EH (cell line): ENCODE measurements around the gene ECI1.

Source experiments
- DNase-seq: peaks from one replicate; pipeline ENCODE4 v3.0.0-alpha.2; 2015; ENCODE audit warnings: low read depth

Gene ECI1, protein sequence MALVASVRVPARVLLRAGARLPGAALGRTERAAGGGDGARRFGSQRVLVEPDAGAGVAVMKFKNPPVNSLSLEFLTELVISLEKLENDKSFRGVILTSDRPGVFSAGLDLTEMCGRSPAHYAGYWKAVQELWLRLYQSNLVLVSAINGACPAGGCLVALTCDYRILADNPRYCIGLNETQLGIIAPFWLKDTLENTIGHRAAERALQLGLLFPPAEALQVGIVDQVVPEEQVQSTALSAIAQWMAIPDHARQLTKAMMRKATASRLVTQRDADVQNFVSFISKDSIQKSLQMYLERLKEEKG

DNA sequence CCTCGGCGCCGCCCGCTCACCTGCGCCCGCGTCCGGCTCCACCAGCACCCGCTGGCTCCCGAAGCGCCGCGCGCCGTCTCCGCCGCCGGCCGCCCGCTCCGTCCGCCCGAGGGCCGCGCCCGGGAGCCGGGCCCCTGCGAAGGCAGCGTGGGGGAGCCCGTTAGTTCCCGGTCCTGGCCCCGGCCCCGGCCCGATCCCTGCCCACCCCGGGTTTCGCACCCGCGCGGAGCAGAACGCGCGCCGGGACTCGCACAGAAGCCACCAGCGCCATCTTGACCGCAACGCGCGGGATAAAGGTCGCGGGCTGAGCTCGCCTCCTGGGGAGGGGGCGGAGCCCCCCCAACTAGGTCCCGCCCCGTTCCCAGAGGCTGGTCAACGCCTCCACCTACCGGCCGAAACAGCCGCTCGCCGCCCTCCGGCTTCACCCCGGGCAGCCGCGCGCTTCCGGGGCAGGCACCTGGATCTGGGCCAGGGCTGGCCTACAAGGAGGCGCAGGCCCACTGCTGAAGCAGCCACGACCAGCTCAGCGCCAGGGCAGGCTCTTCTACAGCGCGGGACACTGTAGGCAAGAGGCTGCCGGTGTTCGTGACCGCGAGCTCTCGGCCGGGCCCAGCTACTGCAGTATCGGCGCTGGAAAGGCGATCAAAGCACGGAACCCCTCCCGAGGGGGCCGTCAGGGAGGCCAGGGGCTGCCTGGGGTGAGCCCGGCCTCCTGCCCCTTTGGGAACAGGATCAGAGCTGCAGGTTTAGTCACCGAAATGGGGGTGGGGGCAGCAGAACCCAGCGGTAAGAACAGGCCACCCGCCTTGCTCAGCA lies at the start of gene ECI1:
TSS of gene ECI1 (minus strand) at position 292 of the 816 bp plus-strand sequence. CDS start at position 271, 21 bp downstream.
- peak; percentile 97 for DNase-seq

DNA sequence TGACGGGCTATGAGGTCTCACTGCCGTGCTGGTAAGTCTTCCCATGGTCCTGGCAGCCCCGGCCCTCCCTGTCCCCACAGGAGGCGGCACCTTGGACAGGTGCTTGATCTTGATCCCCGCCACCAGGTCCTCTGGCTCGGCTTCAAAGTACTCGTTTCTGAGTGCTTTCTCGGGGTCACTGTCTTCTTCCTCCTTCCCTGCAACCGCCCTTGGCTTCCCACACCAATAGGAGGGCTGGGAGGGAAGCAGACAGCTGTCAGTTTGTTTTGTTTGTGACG lies 48.5 kb upstream of the ECI1 start:
- no peak for DNase-seq

DNA sequence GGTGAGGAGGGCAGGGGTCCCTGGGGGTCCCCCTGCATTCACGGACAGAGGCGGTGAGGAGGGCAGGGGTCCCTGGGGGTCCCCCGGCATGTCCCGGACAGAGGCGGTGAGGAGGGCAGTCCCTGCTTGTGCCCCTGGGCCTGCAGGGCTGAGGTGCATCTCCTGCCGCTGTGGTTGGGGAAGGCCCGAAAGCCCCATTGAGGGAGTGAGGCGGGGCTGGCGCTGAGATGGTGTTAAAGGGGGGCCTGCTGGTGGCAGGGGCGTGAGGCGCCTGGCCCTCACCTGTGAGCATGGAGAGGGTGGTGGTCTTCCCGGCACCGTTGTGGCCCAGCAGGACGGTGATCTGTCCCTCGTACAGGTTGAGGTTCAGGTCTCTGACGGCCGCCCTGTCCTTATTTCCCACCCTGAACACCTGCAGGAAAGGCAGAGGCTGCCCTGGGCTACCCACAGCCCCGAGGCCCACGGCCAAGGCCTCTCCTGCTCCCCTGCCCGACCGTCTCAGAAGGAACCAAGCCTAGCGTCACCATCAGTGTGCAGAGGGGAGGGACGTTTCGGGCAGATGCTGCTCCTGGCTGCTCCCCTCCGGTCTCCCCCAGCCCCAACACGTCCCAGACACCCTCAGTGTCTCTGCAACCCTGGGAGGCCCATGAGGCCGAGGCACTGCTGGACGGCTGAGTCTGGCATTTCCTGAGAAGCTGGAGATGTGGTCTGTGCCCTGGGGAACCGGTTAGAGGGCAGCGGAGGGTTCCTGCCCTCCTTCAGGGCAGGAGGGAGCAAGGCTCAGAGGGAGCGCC lies 47.9 kb upstream of the ECI1 start:
- DNase-seq, result no peak

DNA sequence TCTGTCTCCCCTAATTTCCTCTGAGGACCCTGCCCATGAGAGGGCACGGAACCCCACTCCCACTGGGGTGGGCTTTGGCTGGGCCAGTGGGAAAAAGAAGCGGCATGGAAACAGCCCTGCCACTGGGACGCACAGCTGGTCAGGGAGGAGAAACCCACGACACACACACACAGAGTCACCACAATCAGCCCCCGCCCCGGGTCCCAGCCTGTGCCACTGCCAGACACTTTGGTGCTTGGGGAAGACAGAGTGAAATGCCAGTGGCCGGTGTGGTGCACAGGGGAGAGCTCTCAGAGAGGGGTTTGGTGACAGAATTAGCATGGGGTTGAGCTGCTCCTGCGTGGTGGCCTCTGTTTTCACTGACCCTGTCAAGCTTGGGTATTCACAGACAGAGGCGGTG lies 47.2 kb upstream of the ECI1 start:
- DNase-seq, result no peak

DNA sequence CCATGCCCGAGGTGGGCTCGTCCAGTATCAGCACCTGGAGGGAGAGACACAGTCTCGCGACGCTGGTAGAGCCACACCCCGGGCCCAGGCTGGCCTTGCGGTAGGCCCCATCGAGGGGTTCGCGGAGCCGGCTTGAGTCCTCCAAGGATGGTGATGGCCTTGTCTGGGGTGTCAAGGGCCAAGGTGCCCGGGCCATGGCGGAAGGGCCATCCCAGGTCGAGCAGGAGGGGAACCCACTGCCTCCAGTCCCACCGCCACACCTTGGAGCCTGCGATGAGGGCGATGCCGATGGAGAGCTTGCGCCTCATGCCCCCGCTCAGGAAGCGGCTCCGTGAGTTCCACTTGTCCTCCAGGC lies 46.1 kb upstream of the ECI1 start:
- DNase-seq, result no peak

DNA sequence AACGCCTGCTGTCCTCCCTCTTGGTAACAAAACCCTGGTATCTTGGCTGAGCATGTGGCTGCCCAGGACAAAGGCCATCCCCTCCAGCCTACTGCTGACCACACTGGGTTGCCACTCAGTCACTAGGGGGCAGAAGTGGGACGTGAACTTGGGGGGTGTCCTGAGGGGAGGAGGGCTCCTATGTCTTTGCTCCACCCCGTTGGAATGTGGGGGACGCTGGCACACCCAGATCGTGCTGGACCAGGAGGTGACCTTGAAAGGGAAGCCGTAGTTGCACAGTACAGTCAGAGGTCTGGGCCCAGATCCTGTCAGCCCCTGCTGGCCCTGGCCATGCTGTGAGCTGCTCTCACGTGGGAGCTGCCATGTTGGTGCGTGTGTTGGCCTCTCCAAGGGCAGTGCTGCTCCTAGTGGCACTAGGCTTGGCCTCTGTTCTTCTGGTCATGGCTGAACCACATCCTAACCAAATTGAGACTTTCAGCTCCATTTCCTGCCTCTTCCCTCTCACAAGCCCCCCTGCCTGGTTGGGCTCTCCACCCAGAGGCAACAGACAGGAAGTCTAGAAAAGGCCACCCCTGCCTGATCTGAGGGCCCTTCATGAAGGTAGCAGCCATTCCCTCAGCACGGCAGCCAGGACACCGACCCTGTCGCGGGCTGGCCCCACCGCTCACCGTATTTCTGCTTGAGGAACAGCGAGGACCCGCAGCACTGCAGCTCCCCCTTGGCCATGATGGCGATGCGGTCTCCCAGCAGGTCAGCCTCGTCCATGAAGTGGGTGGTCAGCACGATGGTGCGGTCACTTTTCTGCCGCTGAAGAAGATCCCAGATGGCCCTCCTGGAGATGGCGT lies 45.5 kb upstream of the ECI1 start:
- DNase-seq, result peak; percentile 54

DNA sequence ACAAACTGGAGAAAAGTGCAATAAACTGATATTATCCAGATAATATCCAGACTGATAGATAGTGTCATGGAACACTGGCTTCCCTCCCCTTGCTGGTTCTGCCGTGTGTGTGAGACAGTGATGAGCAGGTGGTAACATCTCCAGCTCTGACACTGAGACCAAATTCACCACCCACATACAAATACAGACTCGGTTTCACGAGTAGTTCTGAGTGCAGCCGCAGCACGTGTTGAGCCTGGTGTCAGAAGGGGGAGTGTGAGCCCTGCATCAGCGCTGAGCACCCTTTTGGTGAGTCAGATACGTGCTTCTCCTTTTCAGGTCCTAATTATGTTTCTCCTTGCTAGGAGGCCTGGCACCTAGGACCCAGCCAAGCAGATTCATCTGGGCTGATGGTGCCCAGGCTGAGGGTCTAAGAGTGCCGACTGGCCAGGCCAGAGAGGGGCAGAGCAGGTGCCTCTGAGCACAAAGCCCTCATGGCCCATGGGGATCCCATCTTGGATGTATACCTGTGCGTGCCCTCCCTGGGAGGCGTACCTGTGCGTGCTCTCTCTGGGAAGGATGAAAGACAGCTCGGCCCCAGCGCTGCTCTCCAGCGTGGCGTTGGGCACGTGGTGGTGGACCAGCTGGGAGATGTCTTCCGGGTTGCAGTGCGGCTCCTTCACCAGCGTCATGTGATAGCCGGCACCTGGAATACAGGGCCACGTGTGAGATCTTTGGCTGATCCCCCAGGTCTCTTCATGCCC lies 43.8 kb upstream of the ECI1 start:
- DNase-seq, result no peak

DNA sequence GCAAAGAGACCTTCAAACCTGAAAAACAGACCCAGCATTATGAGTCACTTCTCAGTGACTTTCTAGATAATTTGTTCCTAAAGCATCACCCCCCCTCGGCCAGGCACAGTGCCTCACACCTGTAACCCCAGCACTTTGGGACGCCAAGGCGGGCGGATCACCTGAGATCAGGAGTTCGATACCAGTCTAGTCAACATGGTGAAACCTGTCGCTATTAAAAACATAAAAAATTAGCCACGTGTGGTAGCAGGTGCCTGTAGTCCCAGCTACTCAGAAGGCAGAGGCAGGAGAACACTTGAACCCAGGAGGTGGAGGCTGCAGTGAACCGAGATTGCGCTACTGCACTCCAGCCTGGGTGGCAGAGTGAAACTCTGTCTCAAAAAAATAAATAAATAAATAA lies 40.8 kb upstream of the ECI1 start:
- DNase-seq, result no peak

DNA sequence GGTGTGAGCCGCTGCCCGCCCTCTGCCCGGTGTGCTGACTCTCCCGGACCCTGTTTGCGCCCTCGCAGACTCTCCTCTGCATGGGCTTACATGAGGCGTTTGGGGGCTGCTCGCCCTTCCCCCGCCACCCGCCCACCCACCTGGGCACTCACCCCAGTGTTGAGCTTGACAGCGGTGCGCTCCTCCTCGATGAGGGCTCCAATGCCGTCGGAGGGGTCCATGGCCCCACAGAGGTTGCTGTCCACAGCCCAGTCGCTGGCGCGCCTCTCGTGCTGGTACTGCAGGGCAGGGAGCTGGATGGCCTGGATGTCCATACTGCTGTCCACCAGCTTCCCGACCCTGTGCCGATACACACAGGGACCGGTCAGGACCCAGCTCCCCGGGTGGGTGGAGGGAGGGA lies 37.9 kb upstream of the ECI1 start:
- DNase-seq, result no peak

DNA sequence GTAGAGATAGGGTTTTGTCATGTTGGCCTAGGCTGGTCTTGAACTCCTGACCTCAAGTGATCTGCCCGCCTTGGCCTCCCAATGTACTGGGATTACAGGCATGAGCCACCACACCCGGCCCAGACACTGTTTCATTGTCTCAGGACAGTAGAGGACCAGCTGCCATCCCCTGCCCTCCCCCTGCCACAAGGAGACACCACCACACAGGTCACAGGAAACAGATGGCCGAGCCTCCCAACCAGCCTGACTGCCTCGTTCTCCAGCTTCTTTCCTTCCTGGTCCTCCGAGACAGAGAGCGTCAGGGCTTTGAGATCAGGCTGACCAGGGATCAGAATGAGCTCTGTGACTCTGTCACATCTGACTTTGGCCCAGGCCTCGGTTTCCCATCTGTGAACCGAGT lies 37.3 kb upstream of the ECI1 start:
- no peak for DNase-seq

DNA sequence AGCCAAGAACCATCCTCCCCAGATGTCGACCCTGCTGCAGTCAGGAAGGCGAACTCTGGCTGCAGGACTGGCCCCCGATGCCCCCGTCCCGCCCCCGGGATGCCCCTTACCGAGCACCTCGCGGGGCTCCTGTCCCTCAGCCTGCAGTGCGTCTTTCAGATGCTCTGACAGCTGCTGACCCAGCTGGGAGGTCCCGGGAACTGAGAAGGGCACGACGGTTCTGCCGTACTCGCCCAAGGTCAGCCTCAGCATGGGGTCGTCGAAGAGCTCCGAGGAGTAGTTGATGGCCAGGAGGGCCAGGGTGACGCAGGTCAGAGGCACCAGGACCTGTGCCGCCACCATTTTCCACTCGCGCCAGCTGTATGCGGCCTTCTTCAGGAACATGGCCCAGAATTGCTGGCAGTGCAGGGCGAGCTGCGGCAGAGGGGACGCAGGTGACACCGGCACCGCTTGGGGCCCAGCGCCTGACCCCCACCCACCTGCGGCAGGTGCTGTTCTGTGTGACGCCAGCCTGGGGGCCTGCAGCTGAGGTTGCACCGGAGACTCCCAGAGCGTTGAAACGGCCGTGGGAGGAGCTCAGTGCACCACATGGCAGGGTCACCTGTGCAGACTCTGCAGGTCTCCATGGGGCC lies 36.6 kb upstream of the ECI1 start:
- no peak for DNase-seq

DNA sequence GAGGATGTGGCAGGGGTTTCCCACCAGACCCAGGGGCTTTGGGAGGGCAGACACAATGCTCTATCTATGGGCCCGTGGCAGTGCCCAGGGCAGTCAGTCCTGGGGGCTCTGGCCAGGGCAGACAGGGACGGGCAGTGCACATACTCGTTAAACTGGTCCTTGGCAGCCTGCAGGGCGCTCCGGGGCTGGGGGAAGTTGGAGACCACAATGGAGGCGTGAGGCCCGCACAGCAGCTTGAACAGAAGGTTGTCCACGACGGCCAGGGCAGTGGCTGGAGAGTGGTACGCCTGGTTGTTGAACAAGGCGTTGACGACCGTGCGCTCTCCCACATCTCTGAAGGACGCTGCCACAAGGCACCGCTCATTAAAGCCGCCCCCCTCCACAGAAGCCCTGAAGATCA lies 35.2 kb upstream of the ECI1 start:
- no peak for DNase-seq

DNA sequence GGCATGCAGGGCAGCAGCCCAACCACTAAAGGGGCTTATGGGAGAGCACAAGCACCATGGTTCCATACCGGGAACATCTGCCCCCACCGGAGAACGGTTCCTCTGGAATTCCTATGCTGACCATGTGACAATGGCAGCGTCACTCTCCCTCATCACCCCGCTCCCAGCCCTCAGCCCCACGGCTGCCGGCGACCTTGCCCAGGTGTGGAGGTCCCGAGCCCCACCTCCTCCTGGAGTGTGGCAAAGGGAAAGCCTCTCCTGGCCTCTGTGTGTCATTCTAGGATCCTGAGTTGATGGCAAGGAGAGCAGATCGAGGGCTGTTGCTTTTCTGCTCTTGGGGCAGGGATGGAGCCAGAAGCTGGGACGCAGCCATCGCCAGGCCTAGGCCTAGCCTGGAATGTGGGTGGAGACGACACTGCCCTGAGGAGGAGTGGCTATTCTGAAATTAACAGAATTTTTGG lies 34.4 kb upstream of the ECI1 start:
- DNase-seq, result no peak

DNA sequence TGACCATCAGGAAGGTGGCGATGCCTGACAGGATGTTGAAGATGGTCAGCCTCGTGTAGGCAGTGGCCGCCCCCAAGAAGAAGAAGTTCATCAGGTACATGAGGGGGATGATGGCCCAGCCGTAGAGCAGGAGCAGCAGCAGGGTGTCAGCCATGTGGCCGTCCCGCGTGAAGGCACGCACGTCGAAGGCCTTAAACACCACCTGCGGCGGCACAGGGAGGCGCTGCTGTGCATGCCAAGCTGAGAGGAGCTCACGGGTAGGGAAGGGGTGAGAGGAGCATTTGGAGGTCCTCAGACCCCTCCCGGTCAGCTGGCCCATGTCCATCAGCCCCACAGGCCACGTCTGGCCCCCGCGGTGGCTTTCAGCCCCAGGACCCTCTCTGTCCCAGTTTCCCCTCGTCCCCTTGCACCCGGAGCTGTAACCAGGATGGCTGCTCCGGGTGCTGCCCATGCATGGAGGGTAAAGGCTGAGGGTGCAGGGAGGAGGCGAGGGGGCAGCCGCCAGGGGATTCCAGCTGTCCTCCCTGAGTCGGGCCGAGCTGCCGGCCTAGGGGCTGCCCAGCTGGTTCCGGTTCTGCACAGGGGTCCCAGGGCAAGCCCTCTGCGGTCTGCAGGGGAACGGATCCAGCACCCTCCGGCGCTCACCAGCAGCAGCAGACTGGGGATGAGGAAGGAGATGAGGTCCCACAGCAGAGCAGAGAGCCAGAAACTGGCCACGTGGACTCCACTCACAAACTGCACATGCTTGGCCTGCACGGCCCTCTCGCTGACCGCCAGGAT lies 33.6 kb upstream of the ECI1 start:
- no peak for DNase-seq

DNA sequence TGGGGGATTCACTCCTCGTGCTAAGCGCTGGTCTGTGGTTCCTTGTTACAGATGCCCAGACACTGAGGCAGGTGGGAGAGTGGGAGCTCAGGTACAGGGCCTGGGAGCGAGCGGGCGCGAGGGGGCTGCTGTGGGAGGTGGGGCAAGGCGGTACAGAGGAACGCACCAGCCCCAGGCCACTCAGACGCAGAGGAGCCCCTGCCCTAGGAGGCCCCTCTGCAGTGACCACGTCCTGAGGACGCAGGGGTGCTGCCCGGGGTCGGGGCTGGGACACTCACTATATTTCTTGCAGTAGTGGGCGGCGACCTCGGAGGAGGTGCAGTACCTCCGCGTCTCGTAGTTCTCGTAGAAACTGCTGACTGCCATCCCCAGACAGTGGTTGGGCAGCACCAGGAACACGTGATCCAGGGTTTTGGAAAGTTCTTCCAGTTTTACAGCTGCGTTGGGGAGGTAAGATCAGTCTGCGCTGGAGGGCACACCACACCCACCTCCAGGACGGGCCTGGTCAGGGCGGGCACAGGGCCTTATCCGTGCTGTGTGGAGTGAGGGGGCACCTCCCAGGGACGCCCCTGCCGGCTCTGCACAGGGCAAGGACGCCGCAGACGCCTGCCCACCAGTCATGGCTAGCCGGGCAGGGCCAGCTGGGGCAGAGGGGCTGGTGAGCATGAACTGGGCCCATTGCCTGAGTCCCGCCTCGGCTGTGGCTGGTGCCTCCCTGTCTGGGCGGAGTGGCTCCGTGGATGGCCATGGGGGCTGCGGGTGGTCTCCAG lies 32.8 kb upstream of the ECI1 start:
- DNase-seq, result no peak

DNA sequence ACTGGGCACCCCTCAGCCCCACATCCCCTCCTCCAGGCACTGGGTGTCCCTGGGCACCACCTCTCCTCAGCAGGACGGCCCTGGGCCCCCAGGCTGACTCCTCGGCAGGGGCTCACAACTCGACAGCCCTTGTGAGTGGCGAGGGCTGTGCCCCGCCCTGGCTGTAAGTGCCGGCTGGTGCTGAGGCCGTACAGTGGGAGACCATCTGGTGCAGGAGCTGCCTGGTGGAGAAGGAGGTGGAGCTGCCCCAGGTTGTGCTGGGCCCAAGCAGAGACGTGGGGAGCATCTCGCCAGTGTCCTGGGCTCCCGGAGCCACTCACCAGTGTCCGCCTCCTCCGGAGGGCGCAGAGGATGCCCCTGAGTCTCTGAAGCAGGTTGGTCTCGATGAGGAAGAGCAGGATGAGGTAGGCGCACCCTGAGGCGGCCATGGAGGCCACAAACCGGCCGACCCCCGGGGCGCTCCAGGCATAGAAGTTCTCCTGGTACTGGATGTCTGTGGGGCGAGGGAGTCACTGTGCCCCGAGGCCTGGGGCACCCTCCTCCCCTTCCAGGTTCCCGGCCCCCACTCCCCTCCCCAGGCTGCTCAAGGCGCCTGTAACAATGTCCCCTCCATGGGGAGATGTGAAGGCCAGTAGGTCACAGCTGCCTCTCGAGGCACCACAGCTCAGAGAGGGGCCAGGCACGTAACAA lies 31.6 kb upstream of the ECI1 start:
- DNase-seq, result no peak

DNA sequence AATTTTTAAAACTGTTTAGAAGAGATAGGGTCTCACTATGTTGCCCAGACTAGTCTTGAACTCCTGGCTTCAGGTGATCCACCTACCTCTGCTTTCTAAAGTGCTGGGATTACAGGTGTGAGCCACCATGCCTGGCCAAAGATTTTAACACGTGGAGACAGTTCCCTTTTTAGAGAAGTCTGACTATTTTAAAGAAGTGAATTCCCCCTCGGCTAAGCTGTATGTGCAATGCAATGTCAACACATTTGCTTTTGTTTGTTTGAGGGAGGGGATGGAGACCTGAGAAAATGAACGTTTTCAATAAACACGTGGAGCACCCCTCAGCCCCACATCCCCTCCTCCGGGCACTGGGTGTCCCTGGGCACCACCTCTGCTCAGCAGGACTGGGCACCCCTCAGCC lies 30.9 kb upstream of the ECI1 start:
- DNase-seq, result no peak

DNA sequence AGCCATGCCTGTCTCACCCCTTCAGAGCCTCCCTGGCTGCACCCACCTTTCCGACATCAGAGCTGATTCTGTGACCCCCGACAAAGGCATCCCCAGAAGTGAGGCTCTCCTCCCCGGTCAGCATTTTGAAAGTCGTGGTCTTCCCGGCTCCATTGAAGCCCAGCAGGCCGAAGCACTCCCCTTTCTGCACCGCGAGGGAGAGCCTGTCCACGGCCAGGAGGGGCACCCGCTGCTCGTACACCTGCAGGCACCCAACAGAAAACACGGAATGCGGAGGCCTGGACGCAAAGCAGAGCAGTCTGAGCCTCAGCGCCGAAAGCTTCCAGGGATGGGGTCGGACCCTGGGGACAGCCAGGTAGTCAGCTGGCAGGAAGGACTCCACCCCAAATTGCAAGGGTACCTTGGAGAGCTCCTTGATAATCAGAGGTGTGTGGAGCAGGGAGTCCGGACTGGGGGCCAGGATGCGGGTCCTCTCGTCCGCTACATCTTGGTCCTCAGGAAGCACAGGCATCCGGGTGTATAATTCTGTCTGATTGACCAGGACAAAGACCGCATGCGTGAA lies 29.7 kb upstream of the ECI1 start:
- no peak for DNase-seq
